Esophagus (tissue), 2 donors: ENCODE measurements around the gene CD300H. TPM values are rescaled to one million over a fixed set of nuclear protein-coding genes. Genes with fewer than 3 reads are reported as not detected.

Experiments
- H3K27ac ChIP-seq, 2 donors: one replicate each; pipeline ENCODE4 v1.5.1; 2013; ENCODE audit warnings: low read depth in 2 of 2, mild to moderate bottlenecking in 2 of 2, inconsistent platforms in 1 of 2, low read length in 1 of 2, moderate library complexity in 1 of 2
- H3K27me3 ChIP-seq, 2 donors: one replicate each; pipeline ENCODE4 v1.6.1; 2013; ENCODE audit warnings: low read length in 2 of 2, control low read depth in 1 of 2, mild to moderate bottlenecking in 1 of 2; ENCODE audit not compliant: insufficient read depth in 2 of 2, control insufficient read depth in 1 of 2
- H3K36me3 ChIP-seq, 2 donors: one replicate each; pipeline ENCODE4 v1.6.1; 2013; ENCODE audit warnings: low read length in 1 of 2; ENCODE audit not compliant: control insufficient read depth in 2 of 2, insufficient read depth in 2 of 2
- H3K4me1 ChIP-seq, 2 donors: one replicate each; pipeline ENCODE4 v1.6.1; 2013; ENCODE audit warnings: low read length in 1 of 2; ENCODE audit not compliant: control insufficient read depth in 2 of 2, insufficient read depth in 2 of 2
- H3K4me3 ChIP-seq, 2 donors: one replicate each; pipeline ENCODE4 v1.5.1; 2013; ENCODE audit warnings: low read length in 2 of 2, mild to moderate bottlenecking in 2 of 2, low read depth in 1 of 2, moderate library complexity in 1 of 2
- H3K9me3 ChIP-seq, 2 donors: one replicate each; pipeline ENCODE4 v1.6.1; 2013; ENCODE audit warnings: mild to moderate bottlenecking in 2 of 2, low read depth in 1 of 2, low read length in 1 of 2, moderate library complexity in 1 of 2; ENCODE audit not compliant: control insufficient read depth in 2 of 2, insufficient read depth in 1 of 2
- WGBS, 2 donors: extraction: QIAGEN DNeasy Blood & Tissue Kit; methylation state at CpG; one replicate each; pipeline ENCODE4 v1.1.7; 2013; 5-methylcytosine and 5-hydroxymethylcytosine counted together
- polyA plus RNA-seq, 2 donors: library from polyadenylated mRNA; stranded (reverse); fragments of 200-250 nt; gene quantifications; one replicate each; pipeline ENCODE4 v1.2.3, GENCODE V29; 2013
- donor health status: healthy with polysubstance abuse.
- donor health status: Bipolar disorder and iron deficiency.

Gene CD300H
- polyA plus RNA-seq, 2 donors: not detected

DNA sequence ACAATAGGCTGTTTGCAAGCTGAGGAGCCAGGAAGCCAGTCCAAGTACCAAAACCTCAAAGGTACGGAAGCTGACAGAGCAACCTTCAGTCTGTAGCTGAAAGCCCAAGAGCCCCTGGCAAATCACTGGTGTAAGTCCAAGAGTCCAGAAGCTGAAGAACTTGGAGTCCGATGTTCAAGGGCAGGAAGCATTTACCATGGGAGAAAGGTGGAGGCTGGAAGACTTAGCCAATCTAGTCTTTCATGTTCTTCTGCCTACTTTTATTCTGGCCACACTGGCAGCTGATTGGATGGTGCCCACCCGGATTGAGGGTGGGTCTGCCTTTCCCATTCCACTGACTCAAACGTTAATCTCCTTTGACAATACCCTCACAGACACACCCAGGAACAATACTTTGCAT is 51.4 kb downstream of the CD300H start:
- Histone ChIP-seq H3K36me3 (no peaks in the 10 kb centered on the region), H3K4me3 (no peak overlapping the region), H3K27me3 (no peaks in the 10 kb centered on the region), H3K4me1 (no peaks in the 10 kb centered on the region), H3K9me3 (peaks cover 0 to 8% of the 10 kb centered on the region in 2 donors), H3K27ac (no peak overlapping the region)
- 61 to 72% methylated on average over 4 of the region's 4 CpGs for WGBS, 2 donors

DNA sequence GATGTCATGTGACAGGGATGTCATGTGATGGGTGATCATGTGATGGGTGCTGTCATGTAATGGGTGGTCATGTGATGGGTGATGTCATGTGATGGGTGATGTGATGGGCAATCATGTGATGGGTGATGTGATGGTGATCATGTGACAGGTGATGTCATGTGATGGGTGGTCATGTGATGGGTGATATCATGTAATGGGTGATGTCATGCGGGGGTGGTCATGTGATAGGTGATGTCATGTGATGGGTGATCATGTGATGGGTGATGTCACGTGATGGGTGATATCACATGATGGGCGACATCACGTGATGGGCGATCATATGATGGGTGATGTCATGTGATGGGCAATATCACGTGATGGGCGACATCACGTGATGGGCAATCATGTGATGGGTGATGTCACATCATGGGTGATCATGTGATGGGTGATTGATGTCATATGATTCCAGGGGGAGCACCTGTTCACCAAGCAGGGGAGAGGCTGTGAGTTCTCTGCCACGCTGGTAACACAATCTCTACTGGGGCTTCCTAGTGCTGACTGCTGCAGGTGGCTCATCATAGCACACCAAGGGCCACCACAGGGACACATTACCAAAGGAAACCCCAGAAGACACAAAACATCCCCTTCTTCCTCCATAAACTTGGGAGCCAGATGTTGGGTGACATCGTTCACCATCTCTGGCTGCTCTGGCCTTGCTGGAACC is 52.5 kb downstream of the CD300H start:
- Histone ChIP-seq H3K4me3 (no peak overlapping the region), H3K36me3 (no peaks in the 10 kb centered on the region), H3K27me3 (no peaks in the 10 kb centered on the region), H3K4me1 (no peaks in the 10 kb centered on the region), H3K9me3 (peaks cover 0 to 8% of the 10 kb centered on the region in 2 donors), H3K27ac (no peak overlapping the region)
- 91 to 95% methylated on average over 10 of the region's 10 CpGs for WGBS, 2 donors

DNA sequence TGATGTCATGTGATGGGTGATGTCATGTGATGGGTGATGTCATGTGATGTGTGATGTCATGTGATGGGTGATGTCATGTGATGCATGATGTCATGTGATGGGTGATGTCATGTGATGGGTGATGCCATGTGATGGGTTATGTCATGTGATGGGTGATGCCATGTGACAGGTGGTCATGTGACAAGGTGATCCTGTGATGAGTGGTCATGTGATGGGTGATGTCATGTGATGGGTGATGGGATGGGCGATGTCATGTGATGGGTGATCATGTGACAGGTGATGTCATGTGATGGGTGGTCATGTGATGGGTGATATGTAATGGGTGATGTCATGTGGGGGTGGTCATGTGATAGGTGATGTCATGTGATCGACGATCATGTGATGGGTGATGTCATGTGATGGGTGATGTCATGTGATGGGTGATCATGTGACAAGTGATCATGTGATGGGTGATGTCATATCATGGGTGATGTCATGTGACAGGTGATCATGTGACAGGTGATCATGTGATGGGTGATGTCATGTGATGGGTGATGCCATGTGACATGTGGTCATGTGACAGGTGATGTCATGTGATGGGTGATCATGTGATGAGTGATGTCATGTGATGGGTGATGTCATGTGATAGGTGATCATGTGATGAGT is 53.2 kb downstream of the CD300H start:
- H3K36me3 ChIP-seq: no peaks in the 10 kb centered on the region
- WGBS, 2 donors: 9 to 91% methylated on average over 3 of the region's 3 CpGs
- H3K9me3 ChIP-seq: peaks cover 0 to 8% of the 10 kb centered on the region in 2 donors
- no peak overlapping the region for H3K27ac ChIP-seq
- no peak overlapping the region for H3K4me3 ChIP-seq
- H3K27me3 ChIP-seq: no peaks in the 10 kb centered on the region
- H3K4me1 ChIP-seq: no peaks in the 10 kb centered on the region

DNA sequence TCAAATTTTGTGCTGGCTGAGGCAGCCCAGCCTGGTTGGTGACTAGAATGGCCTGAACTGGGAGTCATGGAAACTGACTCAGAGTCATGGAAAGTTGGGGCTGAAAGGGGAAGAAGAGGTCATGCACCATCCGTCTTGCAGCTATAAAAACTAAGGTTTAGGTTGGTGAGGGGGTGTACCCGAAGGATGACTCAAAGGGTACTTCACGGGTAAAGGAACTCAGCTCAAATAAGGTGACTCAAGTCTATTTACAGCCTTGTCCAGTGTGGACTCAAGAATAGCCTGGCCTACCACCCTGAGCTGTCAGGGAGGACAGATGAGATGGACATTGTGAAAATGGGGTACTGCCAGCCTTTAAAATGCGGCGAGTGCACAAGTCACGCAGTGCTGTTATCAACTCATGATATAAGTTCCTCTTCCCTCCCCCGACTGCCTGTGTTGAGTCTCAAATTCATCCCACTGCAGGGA is 54.7 kb downstream of the CD300H start:
- H3K27ac ChIP-seq: no peak overlapping the region

DNA sequence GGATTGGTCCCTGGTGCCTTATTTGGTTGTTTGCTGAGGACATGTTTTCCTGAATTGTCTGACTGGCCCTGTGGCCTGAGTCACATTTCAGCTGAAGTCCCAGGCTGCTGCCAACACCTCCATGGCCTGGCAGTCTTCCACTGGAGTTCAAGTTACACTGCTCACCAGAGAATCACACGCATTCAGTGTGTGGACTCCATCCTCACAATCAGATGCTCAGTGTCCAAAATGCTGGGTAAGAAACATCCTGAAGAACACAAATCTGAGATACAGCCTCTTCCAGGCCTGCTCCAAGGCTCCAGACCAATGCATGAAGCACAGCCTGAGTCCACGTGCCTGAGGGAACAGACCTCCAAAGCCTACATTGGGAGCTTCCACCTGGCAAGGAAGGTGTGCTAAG is 55.3 kb downstream of the CD300H start:
- no peaks in the 10 kb centered on the region for H3K27me3 ChIP-seq
- no peaks in the 10 kb centered on the region for H3K36me3 ChIP-seq
- peaks cover 0 to 8% of the 10 kb centered on the region in 2 donors for H3K9me3 ChIP-seq
- no peaks in the 10 kb centered on the region for H3K4me1 ChIP-seq
- WGBS, 2 donors: 84 to 89% methylated on average over 2 of the region's 2 CpGs
- H3K4me3 ChIP-seq: no peak overlapping the region
- peak overlapping the region in 1 of 2 donors; percentile 15 for H3K27ac ChIP-seq

More for the DNA sequence above, 54.7 kb downstream of the CD300H start:
- Histone ChIP-seq H3K9me3 (peaks cover 0 to 8% of the 10 kb centered on the region in 2 donors), H3K4me3 (no peak overlapping the region), H3K4me1 (no peaks in the 10 kb centered on the region), H3K36me3 (no peaks in the 10 kb centered on the region), H3K27me3 (no peaks in the 10 kb centered on the region)
- WGBS, 2 donors: 67 to 80% methylated on average over 7 of the region's 7 CpGs

Other genes starting within 250 kb of the CD300H start
- under 1 TPM; 0.43 to 0.47 TPM for gene KIF19, start 241.3 kb downstream of the CD300H start, polyA plus RNA-seq
- not detected for gene BTBD17, start 205.6 kb downstream of the CD300H start, polyA plus RNA-seq
- gene GPR142, start 200.0 kb downstream of the CD300H start, polyA plus RNA-seq: under 1 TPM in 1 of 2 donors, not detected in 1; 0.09 TPM
- 1 to 10 TPM; 6.7 to 8.8 TPM for gene GPRC5C, start 135.4 kb downstream of the CD300H start, polyA plus RNA-seq
- gene CD300A, start 100.9 kb downstream of the CD300H start, polyA plus RNA-seq: 1 to 10 TPM; 1.3 to 1.6 TPM
- under 1 TPM; 0.06 to 0.11 TPM for gene CD300LB, start 36.0 kb downstream of the CD300H start, polyA plus RNA-seq
- under 1 TPM; 0.04 to 0.14 TPM for gene CD300C, start 21.4 kb downstream of the CD300H start, polyA plus RNA-seq
- not detected for gene CD300LD, start 24.8 kb upstream of the CD300H start, polyA plus RNA-seq
- gene CD300E, start 56.2 kb upstream of the CD300H start, polyA plus RNA-seq: under 1 TPM; 0.02 to 0.12 TPM
- under 1 TPM; 0.04 to 0.14 TPM for gene CD300LF, start 145.4 kb upstream of the CD300H start, polyA plus RNA-seq
- gene RAB37, start 169.7 kb upstream of the CD300H start, polyA plus RNA-seq: under 1 TPM; 0.66 to 0.86 TPM
- gene NHERF1, start 181.1 kb upstream of the CD300H start, polyA plus RNA-seq: 100 to 1,000 TPM; 108 to 224 TPM
- gene NAT9, start 208.8 kb upstream of the CD300H start, polyA plus RNA-seq: 10 to 100 TPM; 19.7 to 25.6 TPM